Measurements from ENCODE around the gene PDLIM5.
"Not testable (repeated sequence)": the region's sequence is repeated elsewhere in the genome, so short reads cannot be mapped to it uniquely, and the experiment has no call there.

PDLIM5 gene

DNA sequence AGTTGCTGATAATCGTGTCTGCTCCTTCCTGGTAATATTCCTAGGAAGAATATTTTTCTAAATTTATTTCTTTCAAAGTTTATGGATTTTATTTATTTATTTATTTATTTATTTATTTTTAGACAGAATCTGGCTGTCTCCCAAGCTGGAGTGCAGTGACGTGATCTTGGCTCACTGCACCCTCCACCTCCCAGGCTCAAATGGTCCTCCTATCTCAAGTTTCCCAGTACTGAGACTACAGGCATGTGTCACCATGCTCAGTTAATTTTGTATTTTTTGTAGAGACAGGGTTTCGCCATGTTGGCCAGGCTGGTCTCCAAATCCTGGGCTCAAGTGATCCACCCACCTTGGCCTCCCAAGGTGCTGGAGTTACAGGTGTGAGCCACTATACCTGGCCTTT, 48.9 kb downstream of the PDLIM5 start:
- no peak for DNase-seq

DNA sequence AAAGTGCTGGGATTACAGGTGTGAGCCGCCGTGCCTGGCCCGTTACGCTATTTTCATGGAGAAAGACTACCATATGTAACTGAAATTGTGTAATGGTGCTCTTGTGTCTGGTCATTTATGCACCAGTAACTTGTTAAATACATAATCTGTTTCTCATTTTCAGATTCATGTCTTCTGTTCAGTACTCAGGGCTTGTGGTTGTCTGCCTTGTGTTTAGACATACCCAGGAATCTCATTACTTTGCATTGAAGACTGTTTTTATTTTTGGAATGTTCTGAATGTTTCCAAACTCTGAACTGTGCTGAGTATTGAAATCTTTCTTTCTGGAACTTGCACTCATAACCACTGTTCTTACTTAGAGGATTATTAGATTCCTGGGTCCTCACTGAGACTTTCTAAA, 52.8 kb downstream of the PDLIM5 start:
- no peak for DNase-seq

DNA sequence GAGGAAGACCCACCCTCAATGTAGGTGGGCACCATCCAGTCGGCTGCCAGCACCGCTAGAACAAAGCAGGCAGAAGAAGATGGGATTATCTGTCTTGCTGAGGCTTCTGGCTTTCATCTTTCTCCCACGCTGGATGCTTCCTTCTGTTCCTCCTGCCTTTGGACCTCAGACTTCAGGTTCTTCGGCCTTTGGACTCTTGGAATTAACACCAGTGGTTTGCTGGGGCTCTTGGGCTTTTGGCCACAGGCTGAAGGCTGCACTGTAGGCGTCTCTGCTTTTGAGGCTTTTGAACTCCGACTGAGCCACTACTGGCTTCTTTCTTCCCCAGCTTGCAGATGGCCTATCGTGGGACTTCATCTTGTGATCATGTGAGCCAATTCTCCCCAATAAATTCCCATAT, 55.1 kb downstream of the PDLIM5 start:
- DNase-seq, result no peak

DNA sequence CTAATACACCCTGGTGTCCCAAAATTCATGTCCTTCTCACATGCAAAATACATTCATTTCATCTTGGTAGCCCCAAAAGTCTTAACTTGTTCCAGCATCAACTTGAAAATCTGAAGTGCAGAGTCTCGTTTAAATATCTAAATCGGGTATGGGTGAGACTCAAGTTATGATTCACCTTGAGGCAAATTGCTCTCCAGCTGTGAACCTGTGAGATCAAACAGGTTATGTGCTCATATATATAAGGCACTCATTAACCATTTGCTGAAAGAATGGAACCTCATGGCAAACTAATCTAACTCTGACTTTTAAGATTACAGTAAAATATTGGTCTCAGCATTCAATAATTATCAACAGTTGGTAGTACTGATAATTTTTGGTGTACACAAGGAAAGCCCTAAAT, 55.5 kb downstream of the PDLIM5 start:
- DNase-seq, result no peak

DNA sequence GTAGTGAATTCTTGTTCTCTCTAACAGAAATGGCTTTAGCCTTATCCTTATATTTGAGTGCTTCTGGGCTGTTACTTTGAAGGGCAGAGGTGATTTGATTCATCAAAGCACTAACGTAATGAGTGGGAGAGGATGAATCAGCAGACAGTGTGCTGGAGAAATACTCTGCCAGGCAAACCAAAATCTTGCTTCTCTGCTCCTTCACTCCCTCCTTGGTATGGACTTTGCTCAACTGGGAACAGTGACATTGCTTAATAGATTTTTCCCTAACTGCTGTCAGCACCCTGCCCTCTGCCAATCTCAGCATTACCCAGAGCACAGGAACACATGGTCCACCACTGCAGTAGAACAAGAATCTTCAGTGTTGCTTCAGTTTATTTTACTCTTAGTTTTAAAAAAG, 56.0 kb downstream of the PDLIM5 start:
- no peak for DNase-seq

DNA sequence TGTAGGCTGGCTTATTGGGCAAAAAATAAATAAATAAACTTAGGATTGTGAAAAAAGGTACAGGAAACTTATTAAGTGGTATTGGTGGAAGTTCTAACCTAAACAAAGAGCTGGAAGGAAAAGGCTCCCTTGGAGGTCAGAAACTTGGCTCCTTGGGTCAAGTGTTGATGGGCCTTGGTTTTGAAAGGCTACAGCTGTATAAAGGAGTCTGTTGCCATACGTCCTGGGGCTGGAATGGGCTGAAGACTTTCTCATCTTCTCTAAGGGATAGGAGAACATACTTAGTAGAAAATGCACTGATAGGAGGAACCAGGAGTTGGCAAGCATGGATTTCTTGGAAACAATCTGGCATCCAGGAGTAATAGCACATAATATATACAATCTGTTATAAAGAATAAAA, 56.6 kb downstream of the PDLIM5 start:
- DNase-seq, result no peak

DNA sequence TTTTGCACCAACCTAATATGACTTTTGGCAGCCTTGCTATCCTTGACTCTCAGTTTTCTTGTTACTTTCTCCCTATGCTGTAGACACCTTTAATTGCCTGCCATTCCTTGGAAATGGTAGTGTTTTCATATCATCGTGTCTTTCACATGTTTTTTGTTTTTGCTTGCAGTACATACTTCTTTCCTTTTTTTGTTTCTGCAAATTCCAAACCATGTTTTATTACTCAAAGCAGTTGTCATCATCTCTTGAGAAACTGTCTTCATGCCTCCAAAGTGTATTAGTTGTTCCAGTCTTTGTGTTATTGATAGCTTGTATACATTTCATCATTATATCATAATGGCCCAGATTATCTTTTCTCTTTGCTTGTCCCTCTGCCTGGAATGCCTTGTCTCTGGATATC, 57.1 kb downstream of the PDLIM5 start:
- no peak for DNase-seq

DNA sequence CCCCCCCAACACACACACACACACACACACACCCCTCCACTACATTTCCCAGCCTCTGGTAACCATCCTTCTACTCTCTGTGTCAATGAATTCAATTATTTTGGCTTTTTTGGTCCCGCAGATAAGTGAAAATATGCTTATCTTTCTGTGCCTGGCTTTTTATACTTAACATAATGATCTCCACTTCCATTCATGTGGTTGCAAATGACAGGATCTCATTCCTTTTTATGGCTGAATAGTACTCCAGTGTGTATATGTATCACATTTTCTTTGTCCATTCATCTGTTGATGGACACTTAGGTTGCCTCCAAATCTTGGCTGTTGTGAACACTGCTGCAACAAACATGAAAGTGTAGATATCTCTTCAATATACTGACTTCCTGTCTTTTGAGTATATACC, 59.8 kb downstream of the PDLIM5 start:
- no peak for DNase-seq

DNA sequence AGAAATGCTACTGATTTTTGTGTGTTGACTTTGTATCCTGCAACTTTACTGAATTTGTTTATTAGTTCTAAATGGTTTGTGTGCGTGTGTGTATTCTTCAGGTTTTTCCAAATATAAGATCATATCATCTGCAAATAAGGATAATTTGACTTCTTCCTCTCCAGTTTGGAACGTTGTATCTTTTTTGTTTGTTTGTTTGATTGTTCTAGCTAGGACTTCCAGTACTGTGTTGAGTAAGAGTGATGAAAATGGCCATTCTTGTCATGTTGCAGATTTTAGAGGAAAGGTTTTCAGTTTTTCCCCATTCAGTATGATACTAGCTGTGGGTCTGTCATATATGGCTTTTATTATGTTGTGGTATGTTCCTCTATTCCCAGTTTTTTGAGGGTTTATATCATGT, 61.8 kb downstream of the PDLIM5 start:
- not testable (repeated sequence) for DNase-seq

DNA sequence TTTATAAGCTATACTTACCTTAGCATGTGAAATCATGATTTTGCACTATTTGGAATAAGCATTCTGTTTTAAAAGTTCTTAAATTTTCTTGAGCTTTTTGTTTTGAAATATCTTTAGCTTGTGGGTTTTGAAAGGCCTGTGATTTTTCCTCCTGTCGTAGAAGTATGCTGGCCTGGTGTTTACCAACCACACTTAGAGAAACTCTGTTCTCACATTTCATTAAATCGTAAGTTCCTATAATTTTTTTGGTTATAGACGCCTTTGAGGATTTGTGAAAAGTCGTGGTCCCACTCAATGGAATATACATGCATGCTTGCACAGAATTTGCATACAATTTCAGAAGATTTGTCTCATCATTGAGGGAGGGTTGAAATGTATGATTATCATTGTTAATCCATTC, 63.6 kb downstream of the PDLIM5 start:
- no peak for DNase-seq

DNA sequence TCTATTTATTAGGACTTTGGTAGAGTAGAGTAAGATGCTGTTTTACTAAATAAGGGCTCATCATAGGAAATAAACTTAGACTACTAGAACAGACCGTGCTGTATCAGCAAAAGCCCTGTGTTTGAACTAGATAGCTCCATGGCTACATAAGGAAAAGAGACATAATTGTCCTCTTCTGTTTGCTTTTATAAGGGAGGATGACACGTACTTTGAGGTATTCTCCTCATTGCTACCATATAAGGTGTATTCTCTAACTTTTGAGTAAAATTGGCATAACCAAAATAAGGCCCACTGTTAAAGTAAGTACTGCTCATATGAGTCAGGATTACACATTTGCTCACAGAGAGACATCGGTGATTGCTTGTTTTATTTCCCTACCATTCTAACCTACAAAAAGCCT, 64.3 kb downstream of the PDLIM5 start:
- no peak for DNase-seq

DNA sequence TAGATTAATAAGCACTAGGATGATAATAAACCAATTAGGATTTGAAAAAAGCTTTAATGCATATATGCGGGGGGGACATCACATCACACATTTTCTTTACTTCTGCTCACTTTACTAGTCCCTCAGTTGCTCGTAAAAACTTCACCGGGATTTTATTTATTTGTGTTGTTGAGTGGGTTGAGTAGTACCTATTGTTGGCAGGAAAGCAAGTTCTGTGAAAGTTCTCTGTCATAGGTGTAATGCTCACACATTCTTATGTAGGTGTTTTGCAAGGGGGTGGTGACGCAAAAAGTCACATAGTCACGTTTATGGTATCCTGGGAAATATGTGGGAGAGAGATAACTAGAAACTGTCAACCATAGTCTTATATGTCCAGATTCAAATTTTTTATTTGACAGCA, 65.3 kb downstream of the PDLIM5 start:
- no peak for DNase-seq

DNA sequence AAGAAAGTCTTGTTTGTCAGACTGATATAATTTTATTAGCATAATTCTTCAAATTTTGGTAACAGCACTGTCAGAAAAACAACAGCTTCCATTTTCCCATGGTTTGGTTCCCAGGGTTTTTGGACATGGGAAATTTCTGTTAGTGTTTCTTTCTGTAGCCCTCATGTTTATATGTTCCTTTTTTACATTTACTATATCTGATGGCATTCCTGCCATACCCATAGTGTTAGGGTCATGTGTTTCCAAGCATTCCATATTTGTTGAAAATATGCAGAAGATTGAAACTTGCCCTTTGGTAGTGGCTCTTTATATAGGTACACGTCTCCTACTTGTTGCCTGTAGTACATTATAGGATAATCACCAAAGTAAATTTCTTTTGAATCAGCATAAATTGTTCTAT, 65.8 kb downstream of the PDLIM5 start:
- no peak for DNase-seq

DNA sequence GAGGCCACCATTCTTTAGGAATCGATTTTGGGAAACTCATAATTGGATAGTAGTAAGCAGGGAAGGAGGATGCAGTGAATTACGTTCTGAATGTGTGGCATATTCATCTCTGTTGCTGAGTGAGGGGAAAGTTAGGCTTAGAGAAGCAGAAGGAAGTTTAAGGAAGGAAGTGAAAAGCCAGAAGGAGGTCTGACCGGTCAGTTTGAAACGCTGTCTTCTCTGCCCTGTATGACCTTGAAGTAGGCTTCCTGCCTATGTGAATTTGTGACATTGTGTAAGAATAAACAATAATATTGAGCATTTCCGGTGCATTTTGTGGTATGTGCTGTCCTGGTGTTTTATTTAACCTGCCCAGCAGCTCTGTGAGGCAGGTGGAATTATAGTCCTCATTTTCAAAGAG, 67.3 kb downstream of the PDLIM5 start:
- DNase-seq, result no peak

DNA sequence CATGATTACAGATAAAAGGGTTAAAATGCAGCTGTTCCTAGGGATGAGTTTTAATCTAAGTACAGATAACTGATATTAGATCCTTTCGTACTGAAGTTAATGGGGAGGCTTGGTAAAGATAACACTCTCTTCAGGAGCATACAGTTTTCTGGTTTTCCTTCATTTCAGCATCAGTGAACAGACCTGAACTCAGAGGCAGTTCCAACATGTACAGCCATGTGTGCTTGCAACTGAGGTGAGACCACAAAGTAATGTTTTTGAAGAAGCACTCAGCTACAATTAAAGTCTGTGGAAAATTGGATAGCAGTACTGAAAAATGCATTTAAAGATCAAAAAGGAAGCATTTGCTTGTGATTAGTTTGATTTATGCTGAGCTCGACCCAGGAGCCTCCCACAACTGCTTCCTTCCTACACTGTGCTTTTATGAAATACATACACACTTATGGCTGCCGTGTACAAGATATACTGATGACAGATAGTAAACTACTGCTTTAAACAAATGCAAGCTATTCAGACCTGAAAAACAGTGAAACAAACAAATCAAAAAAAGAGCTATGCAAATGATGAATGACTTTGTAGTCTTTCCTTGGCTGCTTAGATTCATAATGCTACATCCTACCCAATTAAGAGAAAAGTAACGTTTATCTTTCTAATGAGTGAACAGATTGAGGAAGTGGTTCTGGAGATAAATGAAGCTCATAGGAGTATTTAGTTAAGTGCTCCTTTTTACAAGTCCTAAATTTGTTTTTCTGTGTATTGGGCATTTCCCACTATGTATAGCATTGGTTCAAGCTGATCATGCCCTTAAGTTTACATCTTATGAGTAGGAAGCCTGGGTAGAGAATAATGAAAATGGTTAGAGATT, 68.4 kb downstream of the PDLIM5 start:
- no peak for DNase-seq

DNA sequence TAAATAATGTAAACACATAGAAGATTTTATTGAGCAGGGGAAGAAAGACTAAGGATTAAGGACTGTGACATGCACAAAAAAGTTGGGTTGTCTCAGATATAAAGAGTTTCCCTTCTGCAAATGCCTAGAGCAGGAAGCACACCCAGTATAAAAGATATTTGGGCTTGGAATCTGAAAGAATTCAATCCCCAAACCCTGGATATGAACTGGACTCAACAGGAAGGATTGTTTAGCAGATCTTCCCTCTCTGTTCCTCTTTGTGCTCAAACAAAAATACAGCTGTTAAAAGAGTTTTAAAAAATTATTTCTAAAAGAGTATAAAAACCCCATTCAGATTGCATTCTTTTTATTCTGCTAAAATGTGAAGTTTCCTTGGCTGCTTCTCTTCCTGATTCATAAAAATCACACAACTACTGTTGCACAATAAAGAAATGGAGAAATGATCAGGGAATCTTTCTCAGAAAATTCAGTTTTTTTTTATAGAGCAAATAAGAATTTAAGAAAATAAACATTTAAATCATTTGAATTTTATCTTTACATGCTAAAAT, 71.4 kb downstream of the PDLIM5 start:
- no peak for DNase-seq

DNA sequence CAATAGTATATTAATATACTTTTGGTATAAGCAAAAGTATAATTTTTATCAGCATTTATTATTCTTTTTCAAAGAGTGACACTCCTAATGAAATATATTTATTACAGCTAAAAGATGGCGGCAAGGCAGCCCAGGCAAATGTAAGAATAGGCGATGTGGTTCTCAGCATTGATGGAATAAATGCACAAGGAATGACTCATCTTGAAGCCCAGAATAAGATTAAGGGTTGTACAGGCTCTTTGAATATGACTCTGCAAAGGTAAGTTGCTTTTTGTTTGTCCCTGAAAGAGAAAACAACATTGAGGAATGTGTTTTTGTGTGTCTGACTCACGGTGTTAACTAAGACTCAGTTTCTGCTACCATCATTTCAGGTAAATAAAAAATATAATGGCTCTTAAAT, 71.9 kb downstream of the PDLIM5 start:
- DNase-seq, result no peak

DNA sequence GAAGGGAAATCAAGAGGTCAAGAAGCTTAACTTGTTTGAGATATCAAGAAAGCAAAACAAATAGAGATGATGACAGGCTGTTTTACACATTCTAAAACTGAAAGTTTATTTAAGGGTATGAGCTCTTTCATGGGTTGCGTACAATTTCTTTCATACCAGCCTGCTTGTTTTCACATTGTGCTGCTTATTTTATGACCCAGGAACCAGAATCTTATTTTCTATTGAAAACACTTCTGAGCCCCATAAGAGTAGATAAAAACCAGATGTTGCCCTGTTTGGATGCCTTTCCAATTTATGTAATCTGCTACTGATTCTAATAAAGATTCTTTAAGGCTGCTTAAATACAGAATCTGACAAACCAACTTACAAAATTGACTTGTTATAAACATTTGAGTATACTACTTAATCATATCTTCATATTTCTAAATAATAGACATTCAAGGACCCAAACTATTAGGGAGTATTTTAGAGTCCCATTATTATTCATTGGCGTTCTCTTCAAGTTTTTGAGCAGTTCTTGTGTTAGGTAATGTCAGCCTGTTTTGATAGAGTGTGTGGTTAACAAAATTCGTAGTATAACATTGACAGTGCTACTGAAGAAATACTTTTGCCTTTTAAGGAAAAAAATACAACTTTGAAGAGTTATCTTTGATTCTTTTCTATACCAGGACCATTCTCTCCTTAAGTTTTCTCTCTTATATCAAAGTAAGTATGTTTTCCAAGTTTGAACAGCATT, 74.4 kb downstream of the PDLIM5 start:
- no peak for DNase-seq

DNA sequence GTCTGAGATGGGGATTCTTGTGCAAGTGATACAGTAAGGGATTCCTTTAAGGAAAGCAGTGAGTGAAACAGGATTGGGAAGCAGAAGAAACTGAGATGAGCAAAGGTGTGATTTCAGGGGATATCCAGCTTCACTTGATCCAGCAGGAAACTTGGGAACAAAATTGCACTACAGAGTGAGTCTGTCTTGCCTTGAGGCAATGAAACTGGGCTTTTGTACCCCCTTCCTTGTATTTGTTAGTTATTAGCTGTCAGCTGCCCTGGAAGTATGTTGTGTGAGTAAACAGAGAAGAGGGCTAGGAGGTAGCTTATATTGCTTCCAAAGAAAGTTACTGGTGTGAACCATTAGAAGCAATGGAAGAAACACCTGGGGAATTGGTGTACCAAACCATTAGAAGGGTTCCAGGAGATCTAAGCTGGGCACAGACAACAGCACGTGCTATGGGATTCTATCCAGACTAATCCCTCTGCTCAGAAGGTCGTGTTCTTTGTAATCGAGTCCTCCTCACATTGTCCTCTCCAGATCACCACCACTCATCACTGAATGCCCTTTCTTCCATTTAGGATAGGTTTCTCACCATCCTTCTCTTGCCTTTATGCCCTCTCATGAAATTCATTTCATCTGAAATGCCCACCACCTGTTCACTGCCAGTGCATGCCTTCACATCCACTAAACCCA, 76.0 kb downstream of the PDLIM5 start:
- DNase-seq, result no peak

DNA sequence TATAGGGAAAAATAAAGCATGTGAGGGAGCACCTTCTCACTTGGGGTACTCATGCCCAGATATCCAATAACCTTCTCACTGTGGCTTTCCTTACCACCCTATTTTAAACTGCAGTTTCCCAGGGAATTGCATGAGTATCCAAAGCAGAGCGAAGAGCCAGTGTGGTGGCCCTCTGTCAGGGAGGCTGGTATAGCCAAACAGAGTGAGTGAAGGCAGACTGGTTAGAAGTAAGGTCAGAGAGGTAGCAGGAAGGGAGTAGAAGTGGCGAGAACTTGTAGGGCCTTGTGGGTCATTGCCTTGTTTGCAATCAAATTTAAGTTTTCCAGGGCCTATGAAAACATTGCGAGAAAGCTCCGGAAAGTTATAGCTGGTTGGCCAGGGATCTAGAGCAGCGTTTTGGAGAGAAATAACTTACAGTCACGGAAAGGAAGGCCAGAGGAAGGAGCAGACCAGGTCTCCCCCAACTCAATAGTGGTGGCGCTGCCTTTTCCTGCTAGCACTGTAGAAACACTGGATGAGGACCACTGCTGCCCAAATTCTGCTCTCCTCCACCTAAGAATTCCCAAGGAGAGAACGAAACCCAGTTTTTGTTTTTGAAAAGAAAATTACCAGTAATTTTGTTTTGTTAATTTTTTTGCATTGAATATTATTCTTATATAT, 77.2 kb downstream of the PDLIM5 start:
- no peak for DNase-seq

DNA sequence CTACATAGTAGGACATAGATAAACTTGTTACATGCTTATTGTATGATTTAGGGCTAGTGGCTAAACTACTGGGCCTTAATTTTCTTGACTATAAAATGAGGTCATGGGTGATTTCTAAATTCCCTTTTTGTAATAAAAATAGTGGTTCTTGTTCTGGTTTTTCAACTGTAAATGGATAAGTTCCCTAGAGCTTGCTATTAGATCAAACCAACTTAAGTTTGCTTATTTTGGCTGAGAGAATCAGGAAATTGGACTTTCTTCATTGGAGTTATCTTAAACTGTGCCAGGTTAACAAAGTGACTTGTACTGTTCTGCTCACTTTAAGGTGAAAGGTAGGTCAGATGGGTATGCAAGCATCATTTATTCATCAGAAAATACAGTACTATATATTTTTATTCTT, 78.3 kb downstream of the PDLIM5 start:
- DNase-seq, result no peak

DNA sequence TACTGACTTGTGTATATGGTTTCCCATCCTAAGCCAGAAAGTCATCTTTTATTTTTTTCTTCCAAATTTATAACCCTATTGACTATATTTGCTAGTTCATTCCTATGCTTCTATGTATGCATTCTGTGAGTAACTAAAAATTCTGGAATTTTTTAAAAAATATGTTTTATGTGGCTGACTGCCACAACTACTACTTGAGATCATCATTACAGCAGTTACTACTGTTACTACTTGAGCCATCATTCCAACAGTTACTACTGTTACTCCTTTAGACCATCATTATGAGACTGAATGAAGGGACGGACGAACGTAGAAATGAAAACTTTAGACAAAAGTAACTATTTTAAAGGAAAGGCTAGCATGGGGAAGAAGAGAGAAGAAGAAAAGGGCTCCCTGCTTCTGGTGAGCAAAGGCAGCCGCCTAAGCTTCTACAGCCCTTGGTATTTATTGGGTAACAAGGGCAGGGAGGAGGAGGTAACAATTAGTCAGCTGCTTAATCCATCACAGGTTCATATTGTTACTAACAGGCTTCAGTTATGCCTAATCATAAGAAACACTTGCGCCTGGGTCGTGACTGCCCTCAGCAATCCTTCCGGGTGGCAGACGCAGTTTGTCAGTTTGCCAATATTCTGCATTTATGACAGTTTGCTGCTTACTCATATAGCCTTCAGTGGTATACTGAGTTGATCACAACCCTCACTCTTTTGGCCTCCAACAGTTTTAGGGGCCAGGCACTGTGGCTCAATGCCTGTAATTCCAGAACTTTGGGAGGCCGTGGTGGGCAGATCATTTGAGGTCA, 80.4 kb downstream of the PDLIM5 start:
- no peak for DNase-seq

Data from NCI-H1694 treated with DMSO at 0.1 percent for 48 hours (cell line).